Stimulated activated CD4-positive, alpha-beta T cell treated with anti-CD3 and anti-CD28 coated beads, TNF-alpha, amount 100 ng/mL, for 1 hour (primary cell): Measurements from ENCODE around the gene INPP5A.
"Not testable (repeated sequence)": the region's sequence is repeated elsewhere in the genome, so short reads cannot be mapped to it uniquely, and the experiment has no call there.

Source experiments
- DNase-seq, 3 donors: peaks; one replicate each; pipeline ENCODE4 v3.0.0-alpha.2; 2020; ENCODE audit warnings: low read depth in 3 of 3, low spot score in 1 of 3

Gene INPP5A

GRCh38 chr10:132593900-132594876 is 56.6 kb downstream of the INPP5A start:
- DNase-seq, result no peak

GRCh38 chr10:132595021-132595420 is 57.4 kb downstream of the INPP5A start:
- no peak for DNase-seq

GRCh38 chr10:132595854-132596253 is 58.3 kb downstream of the INPP5A start:
- no peak for DNase-seq

- DNase-seq, result no peak
These were observed 59.2 kb downstream of the INPP5A start for GRCh38 chr10:132596742-132597279.

- no peak for DNase-seq
These were observed 60.1 kb downstream of the INPP5A start for GRCh38 chr10:132597654-132598053.

- DNase-seq, result not testable (repeated sequence)
These were observed 61.5 kb downstream of the INPP5A start for GRCh38 chr10:132599023-132599618.

GRCh38 chr10:132599732-132600131 is 62.1 kb downstream of the INPP5A start:
- no peak for DNase-seq

GRCh38 chr10:132600416-132600815 is 62.8 kb downstream of the INPP5A start:
- no peak for DNase-seq

GRCh38 chr10:132601567-132601966 is 64.0 kb downstream of the INPP5A start:
- no peak for DNase-seq

- DNase-seq, result no peak
These were observed 65.0 kb downstream of the INPP5A start for GRCh38 chr10:132602614-132603013.

GRCh38 chr10:132603851-132604533 is 66.4 kb downstream of the INPP5A start:
- no peak for DNase-seq

- no peak for DNase-seq
These were observed 67.1 kb downstream of the INPP5A start for GRCh38 chr10:132604686-132605085.

GRCh38 chr10:132605390-132605789 is 67.8 kb downstream of the INPP5A start:
- DNase-seq, result no peak

GRCh38 chr10:132606031-132606491 is 68.5 kb downstream of the INPP5A start:
- DNase-seq, result no peak

GRCh38 chr10:132606536-132607316 is 69.1 kb downstream of the INPP5A start:
- no peak for DNase-seq

GRCh38 chr10:132607491-132607890 is 69.9 kb downstream of the INPP5A start:
- no peak for DNase-seq

GRCh38 chr10:132607961-132608495 is 70.4 kb downstream of the INPP5A start:
- DNase-seq, result no peak

- no peak for DNase-seq
These were observed 71.1 kb downstream of the INPP5A start for GRCh38 chr10:132608511-132609195.

GRCh38 chr10:132609211-132609610 is 71.6 kb downstream of the INPP5A start:
- DNase-seq, result no peak
